NT2/D1 (cell line): ENCODE results near the gene ARFGEF3.

Experiments used
- DNase-seq: peaks from one replicate; pipeline ENCODE4 v3.0.0-alpha.2; 2011; ENCODE audit warnings: low read depth, low spot score
- H3K27me3 ChIP-seq: 2 replicates; pipeline ENCODE4 v1.6.0; 2011; ENCODE audit warnings: mild to moderate bottlenecking; ENCODE audit not compliant: insufficient read length, insufficient read depth
- H3K36me3 ChIP-seq: 2 replicates; pipeline ENCODE4 v1.6.1; 2011; ENCODE audit warnings: mild to moderate bottlenecking, low read length, mixed read lengths; ENCODE audit not compliant: insufficient read depth, insufficient read length
- H3K4me1 ChIP-seq: 2 replicates; pipeline ENCODE4 v1.5.1; 2011; ENCODE audit not compliant: insufficient read depth, insufficient read length
- H3K4me3 ChIP-seq: 2 replicates; pipeline ENCODE4 v1.5.1; 2011; ENCODE audit warnings: low read depth; ENCODE audit not compliant: insufficient read length
- H3K9ac ChIP-seq: 2 replicates; pipeline ENCODE4 v1.6.0; 2011; ENCODE audit warnings: low read depth; ENCODE audit not compliant: insufficient read length
- H3K9me3 ChIP-seq: 2 replicates; pipeline ENCODE4 v1.5.1; 2011; ENCODE audit warnings: mild to moderate bottlenecking, low read length; ENCODE audit not compliant: insufficient read depth
- SUZ12 ChIP-seq: IDR thresholded peaks from 2 replicates; pipeline ENCODE4 v1.6.1; 2011; ENCODE audit not compliant: insufficient read length, insufficient read depth; ENCODE audit errors: extremely low read depth
- YY1 ChIP-seq: IDR thresholded peaks from 2 replicates; pipeline ENCODE4 v1.6.1; 2011; ENCODE audit not compliant: insufficient read length, insufficient read depth
- ZNF274 ChIP-seq: IDR thresholded peaks from 2 replicates; pipeline ENCODE4 v1.6.1; 2011; ENCODE audit warnings: mild to moderate bottlenecking, low read depth, low read length

Gene ARFGEF3

DNA sequence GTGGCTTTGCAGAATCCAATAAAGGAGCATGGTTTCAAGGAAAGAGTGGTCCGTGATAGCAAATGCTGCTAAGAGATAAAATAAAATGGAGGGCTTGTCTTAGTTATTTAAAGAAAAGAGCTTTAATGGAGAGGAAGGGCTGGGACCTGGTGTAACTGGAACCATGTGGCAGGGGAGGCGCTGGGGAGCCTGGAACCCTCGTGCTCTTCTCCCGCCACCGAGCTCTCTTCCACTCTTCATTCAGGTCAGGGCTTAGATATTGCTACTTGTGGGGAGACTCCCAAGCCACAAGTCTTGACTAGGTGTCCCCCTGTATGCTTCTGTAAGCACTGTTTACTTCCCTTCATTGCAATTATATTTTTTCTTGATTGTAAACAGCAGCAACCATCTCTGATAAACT is 15.2 kb upstream of the ARFGEF3 start:
- H3K4me1 ChIP-seq: no peaks in the 10 kb centered on the region

DNA sequence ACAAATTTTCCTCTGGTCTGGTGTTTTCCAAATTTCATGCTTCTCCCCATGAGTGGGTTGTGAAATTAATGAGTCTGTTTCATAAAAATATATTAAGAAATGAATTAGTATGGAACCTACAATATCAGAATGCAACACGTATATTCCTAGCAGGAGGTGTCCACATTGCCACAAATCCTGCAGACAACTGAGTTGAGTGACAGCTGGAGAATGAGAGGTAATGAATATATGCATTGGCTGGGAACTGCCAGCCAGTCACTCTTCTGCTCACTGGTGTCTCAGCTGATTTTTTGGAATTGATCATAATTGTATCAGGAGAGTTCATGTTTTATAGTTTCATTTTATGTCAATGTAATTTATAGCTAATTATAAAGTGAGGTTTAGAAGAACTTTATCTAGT is 6.3 kb upstream of the ARFGEF3 start:
- peaks cover 13% of the 10 kb centered on the region for H3K27me3 ChIP-seq
- H3K4me1 ChIP-seq: no peaks in the 10 kb centered on the region
- H3K9me3 ChIP-seq: no peaks in the 10 kb centered on the region; the same call in 1 of the 2 replicates
- no peaks in the 10 kb centered on the region for H3K36me3 ChIP-seq
- DNase-seq: no peak
- H3K9ac ChIP-seq: no peak overlapping the region
- TF ChIP-seq YY1 (no peak), ZNF274 (no peak), SUZ12 (no peak)
- no peak overlapping the region for H3K4me3 ChIP-seq

More for the DNA sequence above, 15.2 kb upstream of the ARFGEF3 start:
- TF ChIP-seq ZNF274 (no peak), YY1 (no peak), SUZ12 (no peak)
- Histone ChIP-seq H3K36me3 (no peaks in the 10 kb centered on the region), H3K9ac (no peak overlapping the region), H3K27me3 (no peaks in the 10 kb centered on the region), H3K9me3 (no peaks in the 10 kb centered on the region), H3K4me3 (no peak overlapping the region)
- no peak for DNase-seq

- TF ChIP-seq SUZ12: no peak
- no peak for TF ChIP-seq YY1
- TF ChIP-seq ZNF274: no peak
- no peak overlapping the region for H3K9ac ChIP-seq
- peaks cover 3% of the 10 kb centered on the region for H3K4me1 ChIP-seq
- H3K36me3 ChIP-seq: no peaks in the 10 kb centered on the region
- no peaks in the 10 kb centered on the region; the same call in 1 of the 2 replicates for H3K9me3 ChIP-seq
- H3K4me3 ChIP-seq: no peak overlapping the region
- no peak for DNase-seq
- peaks cover 38% of the 10 kb centered on the region for H3K27me3 ChIP-seq
Observed at GRCh38 chr6:138157986-138158638, 3.6 kb upstream of the ARFGEF3 start.

DNA sequence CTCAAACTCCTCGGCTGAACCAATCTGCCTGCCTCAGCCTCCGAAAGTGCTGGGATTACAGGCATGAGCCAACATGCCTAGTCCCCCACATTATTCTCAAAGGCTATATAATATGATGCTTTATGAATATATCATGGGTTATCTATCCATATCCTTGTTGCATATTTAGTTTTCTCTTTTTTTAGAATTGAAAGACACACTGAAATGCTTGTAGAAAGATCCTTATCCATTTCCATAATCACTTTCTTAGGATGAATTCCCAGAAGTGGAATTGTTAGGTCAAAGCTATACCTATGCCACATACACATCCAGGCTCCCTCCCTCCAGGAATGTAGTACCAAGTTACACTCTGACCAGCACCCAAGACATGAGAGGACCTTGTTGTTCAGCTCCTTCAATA is 2.5 kb upstream of the ARFGEF3 start:
- DNase-seq: no peak
- H3K9ac ChIP-seq: no peak overlapping the region
- H3K9me3 ChIP-seq: no peaks in the 10 kb centered on the region
- no peak overlapping the region for H3K4me3 ChIP-seq
- H3K4me1 ChIP-seq: peaks cover 3% of the 10 kb centered on the region
- H3K27me3 ChIP-seq: peaks cover 49% of the 10 kb centered on the region
- no peak for TF ChIP-seq ZNF274
- no peak for TF ChIP-seq YY1
- no peak for TF ChIP-seq SUZ12
- H3K36me3 ChIP-seq: no peaks in the 10 kb centered on the region

GRCh38 chr6:138160329-138161087 is 1.2 kb upstream of the ARFGEF3 start:
- Histone ChIP-seq H3K9me3 (no peaks in the 10 kb centered on the region), H3K4me3 (no peak overlapping the region), H3K4me1 (peaks cover 3% of the 10 kb centered on the region), H3K36me3 (no peaks in the 10 kb centered on the region), H3K27me3 (peaks cover 56% of the 10 kb centered on the region), H3K9ac (no peak overlapping the region)
- no peak for TF ChIP-seq ZNF274
- TF ChIP-seq SUZ12: no peak
- TF ChIP-seq YY1: no peak
- no peak for DNase-seq

DNA sequence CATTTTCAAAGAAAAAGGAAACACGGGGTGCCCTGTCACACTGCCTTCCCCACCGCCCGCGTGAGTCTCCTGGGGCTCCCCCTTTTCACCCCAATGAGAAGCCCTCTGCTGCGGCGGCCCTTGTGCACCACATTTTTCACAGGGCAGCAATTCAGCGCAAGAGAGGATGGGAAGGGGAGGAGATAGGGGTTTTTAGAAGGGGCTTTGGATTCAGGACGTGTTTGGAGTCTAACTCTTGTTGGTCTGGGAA is 726 bp upstream of the ARFGEF3 start:
- DNase-seq: no peak
- H3K9ac ChIP-seq: no peak overlapping the region
- no peak for TF ChIP-seq SUZ12
- no peak for TF ChIP-seq ZNF274
- no peak for TF ChIP-seq YY1
- peaks cover 3% of the 10 kb centered on the region for H3K4me1 ChIP-seq
- H3K36me3 ChIP-seq: no peaks in the 10 kb centered on the region
- peaks cover 56% of the 10 kb centered on the region for H3K27me3 ChIP-seq
- no peaks in the 10 kb centered on the region for H3K9me3 ChIP-seq
- H3K4me3 ChIP-seq: peak overlapping the region; percentile 50

GRCh38 chr6:138162111-138162954 is 594 bp downstream of the ARFGEF3 start:
- no peaks in the 10 kb centered on the region for H3K36me3 ChIP-seq
- H3K4me3 ChIP-seq: peak overlapping the region; percentile 65
- no peaks in the 10 kb centered on the region for H3K9me3 ChIP-seq
- H3K27me3 ChIP-seq: peaks cover 56% of the 10 kb centered on the region
- TF ChIP-seq ZNF274: no peak
- no peak for TF ChIP-seq SUZ12
- no peak for TF ChIP-seq YY1
- H3K9ac ChIP-seq: peak overlapping the region; percentile 54
- no peak for DNase-seq
- peaks cover 3% of the 10 kb centered on the region for H3K4me1 ChIP-seq
